HG02970 (cell line): ENCODE measurements around the gene IRX4.

Experiments used
- ATAC-seq: cut with Tn5 transposase; IDR thresholded peaks from one replicate; pipeline ENCODE4 v1.9.1; 2021; ENCODE audit warnings: mild to moderate bottlenecking, moderate library complexity, moderate number of reproducible peaks; ENCODE audit not compliant: unreplicated experiment, low FRiP score

The IRX4 gene

GRCh38 chr5:1842004-1842819 lies 40.5 kb downstream of the IRX4 start:
- no peak for ATAC-seq

DNA sequence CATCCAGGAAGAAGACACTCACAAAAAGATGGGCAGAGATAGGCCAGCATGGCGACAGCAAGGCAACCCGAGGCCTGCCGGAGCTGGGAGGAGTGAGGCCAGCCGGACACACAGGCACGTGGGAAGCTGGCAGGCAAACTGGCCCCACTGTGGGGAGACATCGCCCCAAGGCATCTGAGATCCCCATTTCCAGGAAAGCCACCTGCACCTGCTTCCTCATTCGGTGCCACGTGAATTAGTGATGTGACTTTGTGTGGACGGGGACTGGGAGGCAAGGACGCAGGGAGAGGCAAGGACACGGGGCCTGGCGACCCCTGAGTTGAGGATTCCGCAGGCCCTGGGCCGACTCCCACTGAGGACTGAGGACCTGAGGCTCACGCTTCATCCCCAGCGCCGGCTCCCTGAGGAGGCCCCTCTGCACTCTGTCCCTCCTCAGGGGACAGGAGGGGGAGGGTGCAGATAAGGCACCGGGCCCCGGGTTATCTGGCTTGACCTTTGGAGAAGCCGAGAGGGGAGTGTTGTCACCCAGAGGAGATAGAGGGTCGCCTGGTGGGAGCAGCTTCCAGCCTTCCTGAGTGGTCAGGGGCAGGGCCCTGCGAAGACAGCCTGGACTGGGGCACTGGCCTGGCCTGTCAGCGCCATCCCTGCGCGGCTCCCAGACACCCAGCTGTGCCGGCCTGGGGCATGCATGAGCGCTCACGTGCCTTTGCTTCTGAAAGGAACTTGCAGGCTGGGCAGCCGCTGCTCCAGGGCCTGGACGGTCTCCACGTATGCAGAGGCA lies 41.8 kb downstream of the IRX4 start:
- ATAC-seq, result no peak

- ATAC-seq, result no peak
These were observed 42.6 kb downstream of the IRX4 start for GRCh38 chr5:1840071-1840547.

- no peak for ATAC-seq
These were observed 44.7 kb downstream of the IRX4 start for GRCh38 chr5:1838013-1838412.

- ATAC-seq, result no peak
These were observed 45.5 kb downstream of the IRX4 start for GRCh38 chr5:1836891-1837880.

- no peak for ATAC-seq
These were observed 46.4 kb downstream of the IRX4 start for GRCh38 chr5:1836176-1836890.

DNA sequence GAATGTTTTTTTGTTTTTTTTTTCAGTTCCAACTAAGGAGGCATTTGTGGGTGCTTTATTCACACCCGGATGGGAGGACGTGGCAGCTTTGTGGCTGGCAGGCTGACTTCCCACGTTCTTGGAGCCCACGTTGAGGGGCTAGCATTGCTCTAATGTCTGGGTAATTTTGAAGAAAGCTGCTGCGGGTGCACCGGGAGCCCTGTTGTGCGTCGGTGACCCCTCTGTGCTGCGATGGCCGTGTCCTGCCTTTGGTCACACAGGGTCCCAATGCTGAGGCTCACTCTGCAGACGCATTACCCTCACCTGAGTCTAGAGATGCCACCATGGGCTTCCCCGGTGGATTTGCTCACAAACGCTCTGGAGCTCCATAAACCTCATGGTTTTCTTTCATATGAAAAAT lies 47.3 kb downstream of the IRX4 start:
- no peak for ATAC-seq

- no peak for ATAC-seq
These were observed 47.9 kb downstream of the IRX4 start for GRCh38 chr5:1834721-1835429.

DNA sequence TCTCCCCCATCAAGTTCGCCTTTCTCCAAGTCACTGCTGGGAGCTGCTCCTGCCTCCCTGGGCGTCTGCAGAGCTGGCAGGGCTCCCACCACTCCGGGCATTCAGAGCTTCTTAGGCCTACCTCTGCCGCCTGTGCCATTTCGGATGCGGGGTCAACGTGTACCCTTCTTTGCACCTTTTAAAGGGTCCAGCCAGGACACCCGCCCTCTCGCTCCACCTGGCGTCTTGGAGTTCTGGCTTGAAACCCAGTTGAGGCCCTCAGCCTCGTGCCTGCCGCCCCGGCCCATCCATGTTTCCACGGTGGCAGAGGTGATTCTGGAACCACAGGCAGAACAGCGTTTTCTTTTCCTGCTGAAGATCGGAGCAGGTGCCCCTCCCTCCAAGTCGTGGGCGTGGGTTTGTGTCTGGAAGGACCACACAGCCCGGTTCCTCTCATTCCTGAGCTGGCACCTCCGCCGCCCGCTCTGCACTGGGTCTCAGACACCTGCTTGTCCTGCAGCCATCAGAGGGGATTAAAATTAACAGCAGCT lies 48.6 kb downstream of the IRX4 start:
- no peak for ATAC-seq

- no peak for ATAC-seq
These were observed 49.3 kb downstream of the IRX4 start for GRCh38 chr5:1833264-1834021.

GRCh38 chr5:1832511-1833250 lies 50.0 kb downstream of the IRX4 start:
- ATAC-seq, result no peak

DNA sequence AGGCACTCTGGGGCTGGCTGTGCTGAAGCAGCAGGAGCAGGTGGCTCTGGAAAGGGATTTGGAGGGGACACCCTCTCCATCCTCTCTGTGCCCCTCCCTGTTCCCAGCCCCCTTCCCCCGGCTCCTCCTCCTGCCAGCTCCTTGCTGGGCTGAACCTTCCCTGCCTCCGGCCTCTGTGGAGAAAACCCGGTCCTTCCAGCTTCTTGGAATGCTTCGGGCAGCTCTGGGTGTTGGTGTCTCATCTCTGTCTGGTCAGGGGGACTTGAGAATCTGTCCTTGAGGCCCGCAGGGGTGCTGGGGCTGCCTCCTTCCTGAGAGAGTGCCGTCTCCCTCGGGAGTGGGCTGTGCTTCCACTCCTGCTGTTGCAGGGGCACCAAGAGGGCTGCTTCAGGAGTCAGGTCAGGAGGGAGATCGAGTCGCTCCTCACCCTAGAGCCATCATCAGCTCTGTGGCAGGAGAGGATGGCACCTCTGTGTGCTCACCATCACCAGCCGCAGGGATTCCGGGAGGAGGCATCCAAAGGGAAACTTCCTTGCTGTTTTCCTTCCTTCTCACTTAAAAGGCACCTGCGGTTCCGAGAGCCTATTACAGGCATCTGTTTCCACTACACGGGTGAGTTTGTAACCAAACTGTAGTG lies 50.9 kb downstream of the IRX4 start:
- ATAC-seq, result no peak

DNA sequence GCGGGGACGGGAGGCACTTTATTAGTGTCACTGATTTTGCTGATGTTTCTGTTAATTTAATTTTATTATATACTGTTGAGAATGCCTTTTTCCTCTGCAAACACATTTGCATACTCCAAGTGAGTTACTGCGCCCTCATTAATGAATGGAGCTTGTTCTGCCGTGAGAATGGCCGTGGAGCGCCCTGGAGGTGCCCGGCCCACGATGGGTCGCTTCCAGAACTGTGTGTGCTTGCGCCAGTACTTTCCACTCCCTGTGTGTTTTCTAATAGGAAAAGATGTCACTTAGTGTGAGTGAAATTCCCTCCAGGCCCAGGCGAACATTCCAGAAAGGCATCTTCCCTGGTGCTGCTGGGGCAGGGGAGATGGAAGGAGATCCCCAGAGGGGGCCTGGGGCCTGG lies 51.5 kb downstream of the IRX4 start:
- ATAC-seq, result no peak

GRCh38 chr5:1830571-1831228 lies 52.0 kb downstream of the IRX4 start:
- no peak for ATAC-seq

DNA sequence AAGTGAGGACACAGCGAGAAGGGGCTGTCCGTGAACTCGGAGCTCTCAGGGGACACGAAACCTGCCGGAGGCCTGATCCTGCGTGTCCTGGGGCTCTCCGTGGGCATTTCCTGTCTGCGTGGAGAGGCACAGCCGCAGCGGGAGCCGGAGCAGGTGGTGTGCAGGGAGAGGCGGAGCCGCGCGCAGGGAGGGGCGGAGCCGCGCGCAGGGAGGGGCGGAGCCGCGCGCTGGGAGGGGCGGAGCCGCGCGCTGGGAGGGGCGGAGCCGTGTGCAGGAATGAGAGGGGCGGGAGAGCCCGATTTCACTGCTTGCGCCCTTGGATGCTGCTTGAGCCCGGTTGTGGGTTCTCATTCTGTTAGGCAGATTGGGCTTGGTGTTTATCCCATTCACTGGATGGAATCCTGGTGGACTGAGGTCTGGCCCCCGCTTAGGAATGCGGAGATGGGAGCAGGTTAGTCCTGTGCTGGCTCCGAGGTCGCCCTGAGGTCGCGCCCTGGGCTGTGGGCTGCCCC lies 54.8 kb downstream of the IRX4 start:
- no peak for ATAC-seq
